HG03064 (cell line): ENCODE measurements around the gene MTHFS.
"Not testable (repeated sequence)": the region's sequence is repeated elsewhere in the genome, so short reads cannot be mapped to it uniquely, and the experiment has no call there.

ENCODE experiments used
- ATAC-seq: cut with Tn5 transposase; IDR thresholded peaks from one replicate; pipeline ENCODE4 v1.9.1; 2021; ENCODE audit warnings: low read depth; ENCODE audit not compliant: unreplicated experiment

MTHFS gene

DNA sequence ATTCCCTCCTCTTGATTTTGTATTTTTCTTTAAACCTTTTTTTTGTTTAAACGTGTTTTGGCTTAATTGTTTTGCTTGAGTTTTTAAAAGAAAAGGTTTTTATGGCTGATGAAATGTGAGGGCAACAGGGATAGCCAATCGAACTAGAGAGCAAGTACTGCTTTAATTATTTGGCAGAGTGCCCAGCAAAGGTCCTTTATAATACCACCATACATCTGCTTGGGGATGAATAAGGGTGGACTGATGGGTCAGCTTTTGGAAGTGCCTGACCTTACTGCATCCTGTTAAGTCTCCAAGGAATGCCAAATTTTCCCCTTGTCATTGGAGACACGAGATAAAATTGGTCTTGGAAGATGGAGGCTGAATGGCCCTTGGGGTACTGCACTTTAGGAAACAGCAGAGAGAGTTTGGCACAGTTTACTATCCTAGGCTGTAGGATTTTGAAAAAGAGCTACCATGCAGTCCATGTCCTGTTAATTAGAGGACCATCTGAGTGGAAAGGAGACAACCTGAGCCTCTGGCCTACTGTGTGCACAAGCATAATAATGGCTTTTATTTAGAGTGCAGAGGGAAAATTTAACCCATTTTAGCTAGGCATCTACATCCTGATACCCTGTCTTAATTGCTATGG lies 19.8 kb upstream of the MTHFS start:
- ATAC-seq = no peak

- ATAC-seq = not testable (repeated sequence)
Measured at GRCh38 chr15:79915776-79916501, 19.1 kb upstream of the MTHFS start.

DNA sequence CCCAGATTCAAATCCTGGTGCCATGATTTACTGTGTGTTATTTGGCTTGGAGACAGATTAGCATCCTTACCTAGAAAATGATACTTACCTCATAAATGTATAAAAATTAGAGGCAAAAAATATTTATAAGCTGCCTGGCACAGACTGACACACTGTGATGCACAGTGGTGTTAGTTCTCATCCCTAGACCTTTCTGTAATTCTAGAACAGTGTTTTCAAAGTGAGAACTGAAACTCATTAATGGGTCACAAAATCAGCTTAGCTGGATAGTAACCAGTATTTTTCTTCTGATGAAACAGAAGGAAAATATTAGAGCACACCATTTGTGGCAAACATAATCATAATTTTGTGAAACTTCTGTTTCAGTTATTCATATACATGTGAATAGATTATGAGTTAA lies 17.9 kb upstream of the MTHFS start:
- ATAC-seq = no peak

DNA sequence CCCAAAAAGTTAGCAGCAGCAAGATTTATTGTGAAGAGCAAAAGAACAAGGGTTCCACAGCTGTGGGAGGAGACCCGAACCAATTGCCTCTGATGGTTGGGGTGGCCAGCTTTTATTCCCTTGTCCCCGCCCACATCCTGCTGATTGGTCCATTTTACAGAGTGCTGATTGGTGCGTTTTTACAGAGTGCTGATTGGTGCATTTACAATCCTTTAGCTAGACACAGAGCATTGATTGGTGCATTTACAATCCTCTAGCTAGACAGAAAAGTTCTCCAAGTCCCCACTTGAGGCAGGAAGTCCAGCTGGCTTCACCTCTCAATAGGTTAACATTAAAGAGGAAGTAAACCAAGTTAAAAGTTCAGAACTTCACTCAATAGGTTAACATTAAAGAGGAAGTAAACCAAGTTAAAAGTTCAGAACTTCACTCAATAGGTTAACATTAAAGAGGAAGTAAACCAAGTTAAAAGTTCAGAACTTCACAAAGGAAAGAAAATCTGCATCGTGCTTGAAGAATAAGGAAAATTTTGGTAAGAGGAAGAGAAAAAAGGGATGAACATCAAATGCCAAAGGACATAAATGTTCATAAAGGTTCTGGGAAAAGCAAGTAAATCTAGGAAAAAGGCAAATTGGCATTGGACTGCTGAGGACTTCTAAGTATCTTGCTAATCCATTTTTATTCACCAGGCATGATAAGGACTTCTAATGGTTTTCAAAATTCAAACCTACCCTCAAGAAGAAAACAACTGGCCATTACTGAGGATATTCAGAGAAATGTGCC lies 12.9 kb upstream of the MTHFS start:
- ATAC-seq = not testable (repeated sequence)

GRCh38 chr15:79904271-79904670 lies 7.5 kb upstream of the MTHFS start:
- no peak for ATAC-seq

DNA sequence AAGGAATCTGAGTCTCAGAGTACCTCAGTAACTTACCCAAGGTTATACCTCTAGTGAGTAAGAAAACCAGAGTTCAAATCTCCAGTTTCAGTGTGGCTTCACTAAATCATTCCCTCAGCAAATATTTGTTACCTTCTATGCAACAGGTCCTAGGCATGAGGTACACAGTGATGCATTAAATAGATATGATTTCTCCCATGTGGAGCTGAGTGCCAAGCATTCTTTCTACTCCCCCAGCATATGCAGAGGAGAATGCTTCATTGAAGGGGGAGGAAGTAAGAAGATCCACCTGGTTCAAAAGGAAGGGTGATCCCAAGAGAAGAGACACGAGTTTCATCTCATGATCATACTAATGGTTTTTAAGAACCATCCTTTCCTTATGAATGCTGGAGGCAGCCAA lies 6.8 kb upstream of the MTHFS start:
- no peak for ATAC-seq

GRCh38 chr15:79903144-79903543 lies 6.3 kb upstream of the MTHFS start:
- ATAC-seq = no peak

DNA sequence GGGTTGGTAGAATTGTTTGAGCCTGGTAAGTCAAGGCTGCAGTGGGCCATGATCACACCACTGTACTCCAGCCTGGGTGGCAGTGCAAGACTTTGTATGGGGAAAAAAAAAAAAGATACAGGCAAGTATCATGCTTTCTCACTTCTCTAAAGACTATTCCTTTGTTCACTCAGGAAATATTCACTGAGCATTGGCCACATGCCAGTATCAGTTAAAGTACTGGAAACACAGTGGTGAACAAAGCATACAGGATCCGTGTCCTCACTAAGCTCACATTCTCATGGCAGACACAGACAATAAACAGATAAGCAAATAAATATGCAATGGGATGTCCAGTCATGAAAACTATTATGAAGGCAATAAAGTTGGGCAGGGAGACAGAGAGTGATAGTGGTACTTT lies 5.1 kb upstream of the MTHFS start:
- no peak for ATAC-seq

DNA sequence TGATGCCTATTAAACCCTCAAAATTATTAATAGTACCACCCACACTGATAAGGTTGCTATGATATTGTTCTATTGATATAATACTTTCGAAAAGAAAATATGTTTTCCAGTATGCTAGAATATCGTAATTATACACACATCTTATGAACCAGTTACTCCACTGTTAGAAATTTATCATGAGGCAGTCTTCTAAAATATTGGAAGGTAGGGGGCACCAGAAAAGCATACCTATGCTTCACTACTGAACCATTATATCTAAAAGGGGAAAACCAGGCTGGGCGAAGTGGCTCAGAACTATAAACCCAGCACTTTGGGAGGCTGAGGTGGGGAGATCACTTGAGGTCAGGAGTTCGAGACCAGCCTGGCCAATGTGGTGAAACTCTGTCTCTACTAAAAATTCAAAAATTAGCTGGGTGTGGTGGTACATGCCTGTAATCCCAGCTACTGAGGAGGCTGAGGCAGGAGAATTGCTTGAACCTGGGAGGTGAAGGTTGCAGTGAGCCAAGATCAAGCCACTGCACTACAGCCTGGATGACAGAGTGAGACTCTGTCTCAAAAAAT lies 4.1 kb upstream of the MTHFS start:
- ATAC-seq = not testable (repeated sequence)

- ATAC-seq = no peak
Measured at GRCh38 chr15:79900087-79900486, 3.3 kb upstream of the MTHFS start.

GRCh38 chr15:79898786-79899185 lies 2.0 kb upstream of the MTHFS start:
- ATAC-seq = not testable (repeated sequence)

- ATAC-seq = no peak
Measured at GRCh38 chr15:79898369-79898768, 1.6 kb upstream of the MTHFS start.

DNA sequence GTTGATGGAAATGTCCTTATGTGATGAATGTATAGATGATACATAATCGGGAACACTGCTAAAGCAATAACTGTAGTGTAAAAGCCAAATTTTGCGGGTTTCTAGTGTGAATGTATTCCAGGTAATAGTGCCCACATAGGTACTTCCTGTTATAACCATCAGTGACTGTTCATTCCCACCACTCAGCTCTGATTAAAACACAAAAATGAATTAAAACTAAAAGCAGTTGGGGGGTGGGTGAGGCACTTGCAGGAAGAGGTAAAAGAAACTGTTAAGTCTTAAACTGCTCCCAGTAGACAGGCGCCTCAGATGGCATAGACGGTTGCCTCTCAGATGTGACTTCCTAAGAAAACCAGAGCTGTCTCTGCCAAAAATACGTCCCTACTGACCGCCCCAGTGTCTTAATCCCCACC lies 893 bp upstream of the MTHFS start:
- no peak for ATAC-seq

GRCh38 chr15:79897380-79897678 lies 515 bp upstream of the MTHFS start:
- ATAC-seq = no peak

- ATAC-seq = peak; percentile 29
Measured at GRCh38 chr15:79896131-79896633, 632 bp downstream of the MTHFS start.

DNA sequence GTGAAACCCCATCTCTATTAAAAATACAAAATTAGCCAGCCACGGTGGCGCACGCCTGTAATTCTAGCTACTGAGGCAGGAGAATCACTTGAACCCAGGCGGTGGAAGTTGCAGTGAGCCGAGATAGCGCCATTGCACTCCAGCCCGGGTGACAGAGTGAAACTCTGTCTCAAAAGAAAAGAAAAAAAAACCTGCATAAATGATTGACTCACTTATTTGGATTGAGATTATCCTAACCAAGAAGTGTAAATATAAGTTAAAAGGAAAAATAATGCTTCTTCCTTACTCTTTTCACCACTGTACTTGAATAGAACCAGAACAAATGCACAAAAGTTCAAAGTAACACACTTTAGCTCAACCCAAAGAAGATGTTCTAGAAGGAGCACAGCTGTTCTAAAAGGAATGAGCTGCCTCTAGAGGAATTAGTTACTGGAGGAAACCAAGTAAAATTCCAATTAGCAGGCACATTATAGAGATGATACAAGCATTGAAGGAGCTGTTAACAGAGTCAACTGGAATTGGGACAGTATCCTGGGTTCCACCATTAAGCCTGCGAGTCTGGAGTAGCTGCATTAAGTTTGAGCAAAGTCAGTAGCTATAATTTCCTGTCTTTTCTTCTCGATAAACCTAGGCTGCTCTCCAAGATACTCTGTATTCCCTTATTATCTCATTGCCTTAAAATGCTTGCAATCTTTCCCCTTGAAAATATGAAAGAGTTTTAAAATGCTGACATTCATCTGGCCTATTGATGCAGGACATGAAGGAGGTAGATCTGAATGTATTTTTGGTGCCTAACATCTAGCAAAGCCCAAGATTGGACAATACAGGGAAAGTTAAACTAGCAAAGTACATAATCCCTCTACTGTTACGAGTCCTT lies 9.5 kb downstream of the MTHFS start:
- ATAC-seq = no peak

DNA sequence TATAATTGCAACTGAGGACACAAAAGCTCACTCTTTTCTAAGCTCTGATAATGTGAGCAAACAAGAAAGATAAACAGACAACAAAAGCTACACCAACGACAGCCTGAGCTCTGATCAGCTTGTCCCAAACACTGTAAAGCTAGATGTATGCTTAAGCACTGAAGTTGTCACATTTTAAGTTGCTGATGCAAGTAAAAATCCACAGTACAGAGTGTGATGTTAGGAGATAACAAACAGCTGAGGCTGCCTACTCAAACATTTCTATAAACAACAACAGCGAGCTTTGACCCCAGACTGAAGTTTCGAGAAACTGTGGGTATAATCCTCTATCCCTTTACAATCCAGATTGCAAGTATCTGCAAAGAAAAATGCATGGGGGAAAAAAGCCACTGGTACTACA lies 10.7 kb downstream of the MTHFS start:
- no peak for ATAC-seq

DNA sequence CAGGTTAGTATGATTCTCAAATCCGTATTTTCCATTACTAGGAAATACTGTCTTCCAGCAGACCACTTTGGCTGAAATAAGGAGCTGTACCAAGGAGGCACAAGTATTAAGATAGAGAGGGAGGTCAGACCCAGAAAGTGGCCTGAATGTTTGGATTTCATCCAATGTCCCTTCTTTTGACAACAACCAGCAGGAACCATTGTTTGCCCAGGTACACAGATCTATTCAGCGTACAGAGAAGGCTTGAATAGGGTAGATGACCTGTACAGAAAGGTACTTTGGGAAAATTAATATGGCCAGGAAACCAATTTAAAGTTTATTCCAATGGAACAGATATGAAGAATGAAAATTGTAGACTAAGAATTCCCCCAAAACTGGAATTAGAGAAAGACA lies 12.6 kb downstream of the MTHFS start:
- ATAC-seq = no peak

- no peak for ATAC-seq
Measured at GRCh38 chr15:79883579-79884203, 13.1 kb downstream of the MTHFS start.

GRCh38 chr15:79881668-79882067 lies 15.1 kb downstream of the MTHFS start:
- no peak for ATAC-seq
